Measurements from ENCODE around the gene ARHGAP10. TPM values are rescaled to one million over a fixed set of nuclear protein-coding genes. Genes with fewer than 3 reads are reported as not detected.
"Not testable (repeated sequence)": the region's sequence is repeated elsewhere in the genome, so short reads cannot be mapped to it uniquely, and the experiment has no call there.

The ARHGAP10 gene
- total RNA-seq, 2 experiments from 2014 or later, result 0.11 TPM; not detected in 1

- Histone ChIP-seq H3K79me2 (ENCODE audit: insufficient read depth, low read depth, low read length) (no peaks in the 10 kb centered on the region), H3K4me3 (ENCODE audit: low read depth, low read length, poor library complexity, severe bottlenecking) (no peak overlapping the region), H3K9me3 (ENCODE audit: low read length) (no peaks in the 10 kb centered on the region), H3K4me1 (ENCODE audit: insufficient read depth, low read length, poor library complexity, severe bottlenecking) (no peaks in the 10 kb centered on the region), H3K27ac (ENCODE audit: low read depth, low read length, poor library complexity, severe bottlenecking) (no peak overlapping the region), H3K36me3 (ENCODE audit: insufficient read depth, low read length) (no peaks in the 10 kb centered on the region), H4K20me1 (ENCODE audit: insufficient read depth, low read length) (no peaks in the 10 kb centered on the region), H2AFZ (ENCODE audit: low read length) (no peak overlapping the region), H3K9me2 (ENCODE audit: insufficient read depth, low read length) (no peaks in the 10 kb centered on the region), H3K4me2 (ENCODE audit: low read length) (no peak overlapping the region)
- ChIA-PET POLR2A (no interaction called here), CTCF (ENCODE audit: unreplicated experiment) (no interaction called here)
- TF ChIP-seq CTCF (conservative IDR thresholded peaks at IDR 0.05; ENCODE audit: low read length) (no peak), EZH2phosphoT487 (IDR thresholded peaks at IDR 0.05; ENCODE audit: borderline replicate concordance, low read depth, low read length) (no peak)
- BruUV-seq (replicated peaks), result no TSS peak
- DNase-seq (ENCODE audit: low spot score), result no peak
- intact Hi-C loops (cut with micrococcal nuclease; ENCODE audit: unreplicated experiment), result no loop called here
These were observed 147.8 kb downstream of the ARHGAP10 start for GRCh38 chr4:147879676-147880075.

GRCh38 chr4:147880511-147880910, 148.6 kb downstream of the ARHGAP10 start:
- CTCF ChIA-PET (ENCODE audit: unreplicated experiment), result no interaction called here
- Histone ChIP-seq H3K9me3 (ENCODE audit: low read length) (no peaks in the 10 kb centered on the region), H3K27ac (ENCODE audit: low read depth, low read length, poor library complexity, severe bottlenecking) (no peak overlapping the region), H3K36me3 (ENCODE audit: insufficient read depth, low read length) (no peaks in the 10 kb centered on the region), H3K79me2 (ENCODE audit: insufficient read depth, low read depth, low read length) (no peaks in the 10 kb centered on the region), H4K20me1 (ENCODE audit: insufficient read depth, low read length) (no peaks in the 10 kb centered on the region), H3K9me2 (ENCODE audit: insufficient read depth, low read length) (no peaks in the 10 kb centered on the region), H3K4me1 (ENCODE audit: insufficient read depth, low read length, poor library complexity, severe bottlenecking) (no peaks in the 10 kb centered on the region), H3K4me3 (ENCODE audit: low read depth, low read length, poor library complexity, severe bottlenecking) (no peak overlapping the region), H2AFZ (ENCODE audit: low read length) (no peak overlapping the region), H3K4me2 (ENCODE audit: low read length) (no peak overlapping the region)
- no TSS peak for BruUV-seq (replicated peaks)
- no peak for DNase-seq (ENCODE audit: low spot score)
- TF ChIP-seq CTCF (conservative IDR thresholded peaks at IDR 0.05; ENCODE audit: low read length) (no peak), EZH2phosphoT487 (IDR thresholded peaks at IDR 0.05; ENCODE audit: borderline replicate concordance, low read depth, low read length) (no peak)
- POLR2A ChIA-PET, result no interaction called here
- intact Hi-C loops (cut with micrococcal nuclease; ENCODE audit: unreplicated experiment), result no loop called here

- ChIA-PET CTCF (ENCODE audit: unreplicated experiment) (interaction anchor here (0.6 kb wide), 1 partner anchor 44 kb away, joined by 4 read pairs; no protein-coding TSS in a partner anchor), POLR2A (no interaction called here)
- Histone ChIP-seq H2AFZ (ENCODE audit: low read length) (no peak overlapping the region), H3K9me2 (ENCODE audit: insufficient read depth, low read length) (no peaks in the 10 kb centered on the region), H3K36me3 (ENCODE audit: insufficient read depth, low read length) (no peaks in the 10 kb centered on the region), H4K20me1 (ENCODE audit: insufficient read depth, low read length) (no peaks in the 10 kb centered on the region), H3K4me3 (ENCODE audit: low read depth, low read length, poor library complexity, severe bottlenecking) (no peak overlapping the region), H3K4me1 (ENCODE audit: insufficient read depth, low read length, poor library complexity, severe bottlenecking) (no peaks in the 10 kb centered on the region), H3K27ac (ENCODE audit: low read depth, low read length, poor library complexity, severe bottlenecking) (no peak overlapping the region), H3K79me2 (ENCODE audit: insufficient read depth, low read depth, low read length) (no peaks in the 10 kb centered on the region), H3K4me2 (ENCODE audit: low read length) (no peak overlapping the region), H3K9me3 (ENCODE audit: low read length) (no peaks in the 10 kb centered on the region)
- BruUV-seq (replicated peaks), result no TSS peak
- intact Hi-C loops (cut with micrococcal nuclease; ENCODE audit: unreplicated experiment), result no loop called here
- TF ChIP-seq EZH2phosphoT487 (IDR thresholded peaks at IDR 0.05; ENCODE audit: borderline replicate concordance, low read depth, low read length) (no peak), CTCF (conservative IDR thresholded peaks at IDR 0.05; ENCODE audit: low read length) (no peak)
- no peak for DNase-seq (ENCODE audit: low spot score)
These were observed 152.6 kb downstream of the ARHGAP10 start for GRCh38 chr4:147884536-147884935.

- H3K79me2 ChIP-seq (ENCODE audit: insufficient read depth, low read depth, low read length); H3K4me1 ChIP-seq (ENCODE audit: insufficient read depth, low read length, poor library complexity, severe bottlenecking); H3K27ac ChIP-seq (ENCODE audit: low read depth, low read length, poor library complexity, severe bottlenecking); H3K4me3 ChIP-seq (ENCODE audit: low read depth, low read length, poor library complexity, severe bottlenecking); H4K20me1 ChIP-seq (ENCODE audit: insufficient read depth, low read length); intact Hi-C loops (cut with micrococcal nuclease; ENCODE audit: unreplicated experiment); H3K36me3 ChIP-seq (ENCODE audit: insufficient read depth, low read length); H3K9me2 ChIP-seq (ENCODE audit: insufficient read depth, low read length); DNase-seq (ENCODE audit: low spot score); BruUV-seq (replicated peaks); H2AFZ ChIP-seq (ENCODE audit: low read length); H3K4me2 ChIP-seq (ENCODE audit: low read length); H3K9me3 ChIP-seq (ENCODE audit: low read length): not testable (repeated sequence)
- CTCF ChIA-PET (ENCODE audit: unreplicated experiment), result interaction anchor here (0.6 kb wide), 1 partner anchor 43 kb away, joined by 4 read pairs; no protein-coding TSS in a partner anchor
- POLR2A ChIA-PET, result interaction anchor here (0.6 kb wide), 1 partner anchor 108 kb away, joined by 5 read pairs; no protein-coding TSS in a partner anchor
These were observed 153.3 kb downstream of the ARHGAP10 start for GRCh38 chr4:147885216-147885615.
